Mesothelial cell of epicardium (in vitro differentiated cells): ENCODE data around the gene EOMES. TPM values are rescaled to one million over a fixed set of nuclear protein-coding genes. Genes with fewer than 3 reads are reported as not detected.

Experiments used
- DNase-seq, 2 experiments: peaks; one replicate each; pipeline ENCODE4 v3.0.0; 2021; ENCODE audit warnings: low spot score in 2 of 2; ENCODE audit not compliant: unreplicated experiment in 2 of 2
- H3K27ac Mint-ChIP-seq: 2 replicates; pipeline ENCODE4 v1.8.0; 2021; ENCODE audit warnings: mixed read lengths
- H3K27me3 Mint-ChIP-seq: 2 replicates; pipeline ENCODE4 v1.8.0; 2021; ENCODE audit warnings: low read depth, mixed read lengths
- H3K36me3 Mint-ChIP-seq: 2 replicates; pipeline ENCODE4 v1.8.0; 2021; ENCODE audit warnings: mixed read lengths
- H3K4me1 Mint-ChIP-seq: 2 replicates; pipeline ENCODE4 v1.8.0; 2021; ENCODE audit warnings: mixed read lengths
- H3K4me3 Mint-ChIP-seq: 2 replicates; pipeline ENCODE4 v1.8.0; 2021; ENCODE audit warnings: mild to moderate bottlenecking, moderate library complexity, mixed read lengths
- H3K9me3 Mint-ChIP-seq: 2 replicates; pipeline ENCODE4 v1.8.0; 2021; ENCODE audit warnings: mixed read lengths
- total RNA-seq: library from RNA; stranded (reverse); gene quantifications from 3 replicates; pipeline ENCODE4 v1.2.1, GENCODE V29; 2021
- TF ChIP-seq, protein P1 (sequence below): fragments of 200-600 bp; sonication (generic); IDR thresholded peaks from one replicate; pipeline ENCODE4 v1.5.0; 2021; ENCODE audit warnings: antibody characterized with exemption; ENCODE audit not compliant: unreplicated experiment

Gene EOMES
- total RNA-seq, 1 donor from 2014 or later = not detected

- no peak overlapping the region for H3K27ac Mint-ChIP-seq
- peaks cover 6% of the 10 kb centered on the region for H3K9me3 Mint-ChIP-seq
- no peaks in the 10 kb centered on the region for H3K36me3 Mint-ChIP-seq
- DNase-seq = no peak
- H3K4me1 Mint-ChIP-seq = peaks cover 6% of the 10 kb centered on the region
- H3K4me3 Mint-ChIP-seq = no peak overlapping the region
- peaks cover 8% of the 10 kb centered on the region for H3K27me3 Mint-ChIP-seq
- TF ChIP-seq, protein P1, sequence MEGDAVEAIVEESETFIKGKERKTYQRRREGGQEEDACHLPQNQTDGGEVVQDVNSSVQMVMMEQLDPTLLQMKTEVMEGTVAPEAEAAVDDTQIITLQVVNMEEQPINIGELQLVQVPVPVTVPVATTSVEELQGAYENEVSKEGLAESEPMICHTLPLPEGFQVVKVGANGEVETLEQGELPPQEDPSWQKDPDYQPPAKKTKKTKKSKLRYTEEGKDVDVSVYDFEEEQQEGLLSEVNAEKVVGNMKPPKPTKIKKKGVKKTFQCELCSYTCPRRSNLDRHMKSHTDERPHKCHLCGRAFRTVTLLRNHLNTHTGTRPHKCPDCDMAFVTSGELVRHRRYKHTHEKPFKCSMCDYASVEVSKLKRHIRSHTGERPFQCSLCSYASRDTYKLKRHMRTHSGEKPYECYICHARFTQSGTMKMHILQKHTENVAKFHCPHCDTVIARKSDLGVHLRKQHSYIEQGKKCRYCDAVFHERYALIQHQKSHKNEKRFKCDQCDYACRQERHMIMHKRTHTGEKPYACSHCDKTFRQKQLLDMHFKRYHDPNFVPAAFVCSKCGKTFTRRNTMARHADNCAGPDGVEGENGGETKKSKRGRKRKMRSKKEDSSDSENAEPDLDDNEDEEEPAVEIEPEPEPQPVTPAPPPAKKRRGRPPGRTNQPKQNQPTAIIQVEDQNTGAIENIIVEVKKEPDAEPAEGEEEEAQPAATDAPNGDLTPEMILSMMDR = no peak
These were observed 30.8 kb upstream of the EOMES start for GRCh38 chr3:27752926-27753325.

DNA sequence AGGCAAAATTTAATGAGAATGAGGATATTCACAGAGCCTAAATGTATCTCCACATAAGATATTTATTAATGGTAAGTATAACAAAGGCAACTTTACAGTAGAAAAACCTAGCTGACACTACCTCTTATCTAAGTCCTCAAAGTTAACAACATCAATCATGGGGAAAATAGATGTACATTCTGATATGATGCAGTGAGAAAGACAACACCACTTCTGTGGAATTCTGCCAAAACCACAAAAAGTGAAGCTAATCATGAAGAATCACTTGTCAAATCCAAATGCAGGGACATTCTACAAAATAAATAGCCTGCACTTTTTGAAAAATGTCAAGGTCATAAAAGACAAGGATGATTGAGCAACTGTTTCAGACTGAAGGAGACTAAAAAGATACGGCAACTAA lies 27.5 kb upstream of the EOMES start:
- H3K36me3 Mint-ChIP-seq = peaks cover 1% of the 10 kb centered on the region
- no peak overlapping the region for H3K27ac Mint-ChIP-seq
- no peak for DNase-seq
- peaks cover 4% of the 10 kb centered on the region for H3K27me3 Mint-ChIP-seq
- peaks cover 10% of the 10 kb centered on the region for H3K4me1 Mint-ChIP-seq
- TF ChIP-seq, protein P1 = no peak
- no peak overlapping the region for H3K4me3 Mint-ChIP-seq
- peaks cover 10% of the 10 kb centered on the region for H3K9me3 Mint-ChIP-seq

GRCh38 chr3:27746838-27747237 lies 24.7 kb upstream of the EOMES start:
- Mint-ChIP-seq H3K27me3 (peaks cover 8% of the 10 kb centered on the region), H3K4me1 (peaks cover 10% of the 10 kb centered on the region), H3K36me3 (peaks cover 1% of the 10 kb centered on the region), H3K27ac (no peak overlapping the region), H3K9me3 (peaks cover 14% of the 10 kb centered on the region), H3K4me3 (no peak overlapping the region)
- no peak for DNase-seq
- TF ChIP-seq, protein P1 = no peak

- H3K27me3 Mint-ChIP-seq = peaks cover 27% of the 10 kb centered on the region
- TF ChIP-seq, protein P1 = no peak
These were observed 18.7 kb upstream of the EOMES start for GRCh38 chr3:27740854-27741253.

GRCh38 chr3:27737091-27737490 lies 15.0 kb upstream of the EOMES start:
- H3K4me3 Mint-ChIP-seq = no peak overlapping the region
- H3K27me3 Mint-ChIP-seq = peaks cover 55% of the 10 kb centered on the region
- H3K9me3 Mint-ChIP-seq = no peaks in the 10 kb centered on the region

More at GRCh38 chr3:27740854-27741253, 18.7 kb upstream of the EOMES start:
- H3K4me1 Mint-ChIP-seq = no peaks in the 10 kb centered on the region
- no peak for DNase-seq
- no peak overlapping the region for H3K4me3 Mint-ChIP-seq
- peaks cover 5% of the 10 kb centered on the region for H3K9me3 Mint-ChIP-seq
- no peak overlapping the region for H3K27ac Mint-ChIP-seq
- no peaks in the 10 kb centered on the region for H3K36me3 Mint-ChIP-seq

More at GRCh38 chr3:27737091-27737490, 15.0 kb upstream of the EOMES start:
- Mint-ChIP-seq H3K4me1 (no peaks in the 10 kb centered on the region), H3K36me3 (no peaks in the 10 kb centered on the region), H3K27ac (no peak overlapping the region)
- TF ChIP-seq, protein P1 = no peak
- no peak for DNase-seq
